Loucy (cell line): ENCODE results near the gene SSH2.
A peak's percentile ranks its signal among the peaks of the same experiment; 100 is the strongest.
"Not testable (repeated sequence)": the region's sequence is repeated elsewhere in the genome, so short reads cannot be mapped to it uniquely, and the experiment has no call there.

ENCODE experiments used
- H2AFZ ChIP-seq: fragments of 200-600 bp; sonication (generic); 2 replicates; pipeline ENCODE4 v1.6.0; 2016; ENCODE audit warnings: antibody characterized with exemption, mild to moderate bottlenecking, low read length, moderate library complexity
- H3F3A ChIP-seq: fragments of 200-600 bp; 2 replicates; pipeline ENCODE4 v1.6.0; 2016; ENCODE audit warnings: antibody characterized with exemption, low read depth, mild to moderate bottlenecking
- H3K27me3 ChIP-seq: fragments of 200-600 bp; sonication (generic); 2 replicates; pipeline ENCODE4 v1.6.1; 2014; ENCODE audit warnings: low read length, mild to moderate bottlenecking; ENCODE audit not compliant: insufficient read depth, poor library complexity, severe bottlenecking
- H3K36me3 ChIP-seq: fragments of 200-600 bp; sonication (generic); 2 replicates; pipeline ENCODE4 v1.6.1; 2016; ENCODE audit warnings: low read length; ENCODE audit not compliant: insufficient read depth
- H3K4me1 ChIP-seq: fragments of 200-600 bp; sonication (generic); 2 replicates; pipeline ENCODE4 v1.5.1; 2014; ENCODE audit warnings: low read length, mild to moderate bottlenecking; ENCODE audit not compliant: insufficient read depth, poor library complexity, severe bottlenecking
- H3K4me2 ChIP-seq: fragments of 200-600 bp; sonication (generic); 2 replicates; pipeline ENCODE4 v1.6.0; 2014; ENCODE audit warnings: antibody characterized with exemption, low read length, low read depth, mild to moderate bottlenecking; ENCODE audit not compliant: poor library complexity, severe bottlenecking
- H3K4me3 ChIP-seq: fragments of 200-600 bp; sonication (generic); 2 replicates; pipeline ENCODE4 v1.5.1; 2014; ENCODE audit warnings: low read length, mild to moderate bottlenecking, mixed read lengths; ENCODE audit not compliant: poor library complexity, severe bottlenecking
- H3K79me2 ChIP-seq: fragments of 200-600 bp; sonication (generic); 2 replicates; pipeline ENCODE4 v1.6.1; 2014; ENCODE audit warnings: low read length; ENCODE audit not compliant: insufficient read depth
- H3K9ac ChIP-seq: fragments of 200-600 bp; sonication (generic); 2 replicates; pipeline ENCODE4 v1.6.0; 2014; ENCODE audit warnings: mild to moderate bottlenecking, low read depth, low read length, moderate library complexity; ENCODE audit not compliant: poor library complexity, severe bottlenecking
- H3K9me2 ChIP-seq: fragments of 200-600 bp; sonication (generic); replicated peaks from 2 replicates; pipeline ENCODE4 v1.6.1; 2016; ENCODE audit warnings: low read depth, low read length, mixed read lengths
- H3K9me3 ChIP-seq: fragments of 200-600 bp; sonication (generic); 2 replicates; pipeline ENCODE4 v1.6.1; 2014; ENCODE audit warnings: mild to moderate bottlenecking, antibody characterized with exemption, low read length, low read depth; ENCODE audit not compliant: insufficient read depth
- H4K20me1 ChIP-seq: fragments of 200-600 bp; sonication (generic); 2 replicates; pipeline ENCODE4 v1.6.0; 2014; ENCODE audit warnings: antibody characterized with exemption, low read length, mild to moderate bottlenecking; ENCODE audit not compliant: insufficient read depth, poor library complexity, severe bottlenecking
- CTCF ChIP-seq: fragments of 200-600 bp; sonication (generic); conservative IDR thresholded peaks from 2 replicates; pipeline ENCODE4 v1.5.1; 2014; ENCODE audit warnings: mild to moderate bottlenecking, antibody characterized with exemption, low read length
- EZH2phosphoT487 ChIP-seq: fragments of 200-600 bp; IDR thresholded peaks from 2 replicates; pipeline ENCODE4 v1.6.1; 2018; ENCODE audit warnings: antibody characterized with exemption, mild to moderate bottlenecking, moderate library complexity, borderline replicate concordance

The SSH2 gene

DNA sequence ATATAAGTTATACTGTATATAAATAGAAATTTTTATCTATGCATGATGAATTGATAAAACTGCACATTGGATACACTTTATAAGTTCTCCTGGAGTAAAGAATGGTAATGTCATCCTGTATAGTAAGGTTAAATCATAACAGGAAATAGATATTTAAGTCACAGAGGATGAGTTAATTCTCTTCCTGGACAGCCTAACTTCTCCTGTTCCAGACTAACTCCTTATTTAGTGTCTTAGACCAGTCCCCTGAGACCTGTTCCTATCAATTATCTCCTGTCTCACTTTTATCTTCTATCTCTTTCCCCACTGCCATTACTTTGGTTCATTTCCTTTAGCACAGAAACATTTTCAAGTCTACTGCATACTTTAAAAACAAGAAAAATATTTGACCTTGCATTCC is 46.5 kb downstream of the SSH2 start:
- Histone ChIP-seq H3K36me3 (no peaks in the 10 kb centered on the region), H3K9me2 (no peaks in the 10 kb centered on the region), H3K79me2 (peaks cover 89% of the 10 kb centered on the region), H3K9me3 (no peaks in the 10 kb centered on the region), H3K4me1 (peaks cover 17% of the 10 kb centered on the region), H3F3A (no peaks in the 10 kb centered on the region), H3K4me3 (no peak overlapping the region), H4K20me1 (peaks cover 24% of the 10 kb centered on the region), H2AFZ (no peak overlapping the region), H3K9ac (no peak overlapping the region), H3K27me3 (no peaks in the 10 kb centered on the region), H3K4me2 (peak overlapping the region; percentile 12)
- TF ChIP-seq CTCF = no peak
- TF ChIP-seq EZH2phosphoT487 = no peak

DNA sequence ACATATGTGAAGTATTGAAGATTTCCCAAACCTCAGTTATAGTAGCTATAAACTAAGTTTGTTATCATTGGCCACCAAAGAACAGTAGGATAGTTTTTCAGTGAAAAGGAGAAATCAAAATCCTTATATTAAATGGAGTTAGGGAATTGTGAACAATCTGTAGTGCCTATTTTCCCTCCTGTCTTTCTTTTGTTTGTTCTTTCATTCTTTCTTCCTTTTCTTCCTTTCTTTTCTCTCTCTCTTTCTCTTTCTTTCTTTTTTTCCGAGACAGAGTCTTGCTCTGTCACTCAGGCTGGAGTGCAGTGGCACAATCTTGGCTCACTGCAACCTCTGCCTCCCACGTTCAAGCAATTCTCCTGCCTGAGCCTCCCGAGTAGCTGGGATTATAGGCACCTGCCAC is 48.8 kb downstream of the SSH2 start:
- no peak overlapping the region for H3K4me3 ChIP-seq
- H3K79me2 ChIP-seq = peaks cover 91% of the 10 kb centered on the region
- H3K36me3 ChIP-seq = no peaks in the 10 kb centered on the region
- H2AFZ ChIP-seq = no peak overlapping the region
- H3K9ac ChIP-seq = no peak overlapping the region
- H3K9me3 ChIP-seq = no peaks in the 10 kb centered on the region
- no peak for TF ChIP-seq EZH2phosphoT487
- TF ChIP-seq CTCF = no peak
- H3F3A ChIP-seq = no peaks in the 10 kb centered on the region
- H4K20me1 ChIP-seq = peaks cover 24% of the 10 kb centered on the region
- H3K27me3 ChIP-seq = no peaks in the 10 kb centered on the region
- no peak overlapping the region for H3K4me2 ChIP-seq
- no peaks in the 10 kb centered on the region for H3K9me2 ChIP-seq
- H3K4me1 ChIP-seq = peaks cover 17% of the 10 kb centered on the region

- no peak overlapping the region for H3K9ac ChIP-seq
- no peak overlapping the region for H2AFZ ChIP-seq
- H3K27me3 ChIP-seq = no peaks in the 10 kb centered on the region
- peaks cover 91% of the 10 kb centered on the region for H3K79me2 ChIP-seq
- no peak for TF ChIP-seq EZH2phosphoT487
- no peak overlapping the region for H3K4me3 ChIP-seq
- no peaks in the 10 kb centered on the region for H3K36me3 ChIP-seq
- no peaks in the 10 kb centered on the region for H3K9me2 ChIP-seq
- no peak overlapping the region for H3K4me2 ChIP-seq
- no peaks in the 10 kb centered on the region for H3K9me3 ChIP-seq
- no peaks in the 10 kb centered on the region for H3F3A ChIP-seq
- H3K4me1 ChIP-seq = peaks cover 18% of the 10 kb centered on the region
- peaks cover 22% of the 10 kb centered on the region for H4K20me1 ChIP-seq
These were observed 50.0 kb downstream of the SSH2 start for GRCh38 chr17:29880031-29880430.

GRCh38 chr17:29874931-29875596 is 55.0 kb downstream of the SSH2 start:
- no peaks in the 10 kb centered on the region for H3F3A ChIP-seq
- TF ChIP-seq EZH2phosphoT487 = no peak
- no peak for TF ChIP-seq CTCF
- H3K4me3 ChIP-seq = no peak overlapping the region
- no peak overlapping the region for H2AFZ ChIP-seq
- H3K9me3 ChIP-seq = no peaks in the 10 kb centered on the region
- no peak overlapping the region for H3K9ac ChIP-seq
- peaks cover 9% of the 10 kb centered on the region for H3K4me1 ChIP-seq
- no peaks in the 10 kb centered on the region for H3K27me3 ChIP-seq
- H3K4me2 ChIP-seq = no peak overlapping the region
- H4K20me1 ChIP-seq = peaks cover 22% of the 10 kb centered on the region
- H3K36me3 ChIP-seq = no peaks in the 10 kb centered on the region
- no peaks in the 10 kb centered on the region for H3K9me2 ChIP-seq
- H3K79me2 ChIP-seq = peaks cover 91% of the 10 kb centered on the region

- H3F3A ChIP-seq, H3K27me3 ChIP-seq, H2AFZ ChIP-seq, H3K9me2 ChIP-seq, H3K4me2 ChIP-seq, H3K36me3 ChIP-seq, H3K4me1 ChIP-seq, H3K4me3 ChIP-seq, H3K9ac ChIP-seq, H3K9me3 ChIP-seq: not testable (repeated sequence)
- peaks cover 90% of the 10 kb centered on the region for H3K79me2 ChIP-seq
- H4K20me1 ChIP-seq = peaks cover 24% of the 10 kb centered on the region
These were observed 55.7 kb downstream of the SSH2 start for GRCh38 chr17:29874358-29874757.
